GM19372 (cell line): ENCODE results near the gene CACFD1.

ENCODE experiments used
- ATAC-seq: cut with Tn5 transposase; IDR thresholded peaks from one replicate; pipeline ENCODE4 v1.9.1; 2021; ENCODE audit warnings: mild to moderate bottlenecking, low read depth, moderate library complexity; ENCODE audit not compliant: unreplicated experiment

Gene CACFD1

DNA sequence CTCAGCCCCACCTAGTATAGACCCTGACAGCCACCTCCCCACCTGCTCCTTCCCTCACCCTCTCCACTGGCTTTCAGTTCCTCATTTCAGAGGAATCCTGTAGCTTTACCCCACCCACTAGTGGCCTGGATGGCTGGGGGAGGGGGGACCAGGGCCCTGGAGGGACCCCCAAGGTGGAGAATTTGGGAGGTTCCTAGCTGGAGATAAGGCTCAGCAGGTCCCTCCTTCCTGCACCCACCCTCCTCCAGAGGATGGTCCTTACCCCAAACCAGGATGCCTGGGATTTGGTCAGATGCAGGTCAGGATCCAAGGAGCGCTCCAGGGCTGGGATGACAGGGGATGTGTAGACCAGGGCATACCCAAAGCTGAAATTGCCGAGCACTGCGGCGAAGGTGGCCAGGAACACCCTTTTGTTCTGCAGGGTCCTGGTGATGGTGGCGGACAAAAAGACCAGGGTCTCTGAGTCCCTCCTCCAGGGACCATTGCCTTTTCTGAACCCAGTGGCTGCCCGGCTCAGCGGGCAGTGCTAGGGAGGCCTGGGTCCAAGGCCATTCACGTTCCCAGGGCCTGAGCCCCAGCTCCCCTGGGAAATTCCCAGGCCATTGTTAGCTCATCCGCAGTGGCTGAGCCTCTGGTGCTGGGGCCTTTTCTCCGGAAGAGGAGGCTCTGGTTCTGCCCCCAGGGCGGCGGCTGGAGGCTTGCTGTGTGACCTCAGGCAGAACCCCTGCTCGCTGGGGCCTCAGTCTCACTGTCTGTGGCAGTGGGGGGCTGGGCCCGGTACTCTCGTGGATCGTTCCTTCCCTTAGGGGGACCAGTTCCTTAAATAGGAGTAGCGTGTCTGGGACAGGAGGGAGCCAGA is 18.4 kb downstream of the CACFD1 start:
- peak; percentile 35 for ATAC-seq

DNA sequence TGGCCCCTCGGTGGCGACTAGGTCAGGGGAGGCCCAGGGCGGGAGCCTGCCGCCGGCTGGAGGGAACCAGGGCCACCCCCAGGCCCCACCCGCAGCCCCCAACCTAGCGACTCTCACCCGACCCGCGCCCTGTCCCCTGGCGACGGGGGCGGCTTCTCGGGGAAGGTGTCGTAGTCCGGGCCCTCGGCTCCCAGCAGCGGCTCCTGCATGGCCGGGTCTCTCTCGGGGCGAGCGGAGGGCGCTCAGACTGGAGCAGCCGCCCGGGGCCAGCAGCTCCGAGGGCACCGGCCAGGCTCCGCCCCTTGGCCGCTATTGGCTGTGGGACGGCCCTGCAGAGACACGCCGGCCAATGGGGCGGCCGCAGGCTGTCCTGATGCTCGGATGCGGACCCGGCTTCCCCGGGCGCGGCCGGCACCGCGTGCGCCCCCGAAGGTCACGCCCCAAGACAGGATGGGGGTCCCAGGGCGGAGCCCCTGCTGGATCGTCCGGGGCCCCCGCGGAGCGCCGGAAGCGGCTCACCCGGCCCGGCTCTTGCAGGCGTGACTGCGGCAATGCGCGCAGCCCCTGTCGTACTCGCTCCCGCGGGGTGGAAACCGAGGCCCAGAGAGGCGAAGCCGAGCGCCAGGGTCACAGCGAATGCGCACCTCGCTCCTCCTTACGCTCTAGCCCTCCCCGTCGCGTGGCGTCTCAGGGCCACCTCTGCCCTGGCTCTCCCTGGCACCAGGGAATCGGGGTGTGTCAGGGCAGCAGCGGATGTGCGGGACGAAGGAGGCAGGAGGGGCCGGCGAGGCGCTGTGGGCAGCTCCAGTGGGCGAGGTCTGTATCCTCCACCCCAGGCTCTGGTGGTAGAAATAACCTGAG is 19.3 kb downstream of the CACFD1 start, which contains the start of gene SLC2A6:
TSS of gene SLC2A6 (minus strand) at position 249 of the 861 bp plus-strand sequence. CDS start at position 209, 40 bp downstream.
- ATAC-seq = peak; percentile 87

DNA sequence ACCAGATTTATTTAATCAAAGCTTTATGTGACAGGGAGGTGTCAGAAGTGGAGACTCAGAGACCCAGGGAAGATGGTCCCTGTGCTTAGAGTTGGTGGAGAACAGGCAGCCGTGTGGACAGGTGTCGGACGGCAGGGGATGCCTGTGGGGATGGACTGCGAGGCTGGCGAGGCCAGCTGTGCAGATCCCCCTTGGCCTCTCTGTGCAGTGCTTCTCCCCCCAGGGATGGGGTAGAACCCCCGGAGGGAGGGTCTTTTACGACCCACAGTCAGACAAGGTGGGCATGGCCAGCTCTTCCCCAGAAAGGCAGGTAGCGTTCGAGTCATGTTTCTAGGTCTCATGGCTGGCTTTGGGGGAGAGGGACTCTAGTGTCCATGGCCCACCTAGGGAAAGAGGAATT is 23.8 kb downstream of the CACFD1 start:
- no peak for ATAC-seq

DNA sequence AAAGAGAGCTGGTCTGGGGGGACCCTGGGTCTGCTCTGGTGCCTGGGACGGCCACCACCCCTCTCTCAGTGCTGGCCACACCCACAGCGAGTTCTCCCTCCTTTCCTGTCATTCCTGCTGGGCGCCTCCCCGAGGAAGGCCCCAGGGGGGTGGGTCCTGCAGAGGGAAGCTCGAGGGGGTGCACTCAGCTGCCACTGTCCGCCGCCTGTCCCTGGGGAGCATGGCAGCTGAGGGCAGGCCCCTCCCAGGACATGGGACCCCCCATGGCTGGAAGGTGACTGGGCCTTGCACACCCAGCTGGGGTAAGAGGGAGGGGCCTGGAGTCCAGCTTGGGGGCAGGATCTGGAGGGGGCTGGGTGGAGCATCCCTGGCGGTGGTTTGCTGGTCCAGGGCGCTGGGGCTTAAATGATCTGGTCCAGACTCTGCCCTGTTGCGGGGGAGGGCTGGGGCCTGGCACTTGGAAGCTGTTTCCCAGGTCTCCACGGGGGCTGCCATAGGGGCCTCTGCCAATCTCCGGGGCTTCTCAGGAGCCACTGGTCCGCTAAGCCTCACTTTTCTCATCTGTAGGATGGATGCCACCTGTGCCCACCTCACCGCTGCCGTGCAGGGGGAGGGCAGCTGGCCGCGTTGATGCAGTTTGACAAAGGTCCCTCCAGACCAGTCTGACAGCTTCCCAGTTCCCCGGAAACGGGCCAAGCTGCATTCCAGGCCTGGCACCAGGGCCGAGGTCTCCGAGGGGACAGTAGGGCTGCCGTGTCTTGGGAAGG is 25.1 kb downstream of the CACFD1 start:
- ATAC-seq = no peak

DNA sequence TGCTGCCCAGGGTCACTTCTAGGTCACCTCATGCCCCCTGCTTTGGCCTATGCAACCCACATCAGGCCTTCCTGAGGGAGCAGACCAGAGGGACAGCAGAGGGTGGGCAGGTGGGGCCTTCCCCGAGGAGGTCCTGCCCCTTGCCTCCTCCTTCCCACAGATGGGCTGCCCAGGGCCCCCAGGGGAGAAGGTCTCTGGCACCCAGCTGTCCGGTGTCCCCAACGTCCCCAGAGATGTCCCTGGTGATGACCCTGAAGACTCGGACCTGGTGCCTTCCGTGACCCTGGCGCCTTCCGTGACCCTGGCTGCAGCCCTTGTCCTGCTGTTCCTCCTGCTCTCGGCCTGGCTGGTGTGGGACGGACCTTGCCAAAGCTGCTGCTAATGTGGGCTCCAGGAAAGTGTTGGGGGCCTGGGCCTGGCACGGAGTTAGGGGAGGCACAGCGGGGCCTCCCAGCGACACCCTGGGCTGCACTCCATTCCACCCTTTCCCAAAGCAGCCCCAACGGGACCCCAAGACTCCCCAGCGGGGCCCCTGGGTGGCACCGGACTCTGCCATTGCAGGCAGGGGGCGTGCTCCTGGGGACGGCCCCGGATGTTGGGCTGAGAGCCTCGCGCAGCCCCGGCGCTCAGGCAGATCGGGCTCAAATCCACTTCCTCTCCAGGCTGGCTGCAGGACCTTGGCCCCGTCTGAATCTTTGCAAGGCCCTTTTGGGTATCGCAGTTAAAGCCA is 25.9 kb downstream of the CACFD1 start:
- no peak for ATAC-seq

DNA sequence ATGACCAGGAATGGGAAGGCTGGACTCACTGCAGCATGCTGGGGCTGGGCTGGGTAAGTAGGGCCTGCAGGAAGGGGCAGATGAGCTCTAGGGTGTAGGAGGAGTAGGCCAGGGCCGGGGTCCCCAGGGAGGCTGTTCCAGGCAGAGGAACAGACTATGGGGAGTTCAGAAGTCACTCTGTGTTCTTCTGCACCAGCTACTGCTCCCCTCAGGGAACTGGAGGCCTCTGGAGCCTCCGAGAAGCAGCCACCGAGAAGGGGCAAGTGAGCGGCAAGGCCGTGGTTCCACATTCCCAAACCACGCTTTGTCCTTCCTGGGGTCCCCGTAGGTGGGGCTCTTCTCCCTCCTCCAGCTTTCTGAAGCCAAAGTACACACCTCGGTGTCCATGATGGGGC is 27.6 kb downstream of the CACFD1 start:
- no peak for ATAC-seq

DNA sequence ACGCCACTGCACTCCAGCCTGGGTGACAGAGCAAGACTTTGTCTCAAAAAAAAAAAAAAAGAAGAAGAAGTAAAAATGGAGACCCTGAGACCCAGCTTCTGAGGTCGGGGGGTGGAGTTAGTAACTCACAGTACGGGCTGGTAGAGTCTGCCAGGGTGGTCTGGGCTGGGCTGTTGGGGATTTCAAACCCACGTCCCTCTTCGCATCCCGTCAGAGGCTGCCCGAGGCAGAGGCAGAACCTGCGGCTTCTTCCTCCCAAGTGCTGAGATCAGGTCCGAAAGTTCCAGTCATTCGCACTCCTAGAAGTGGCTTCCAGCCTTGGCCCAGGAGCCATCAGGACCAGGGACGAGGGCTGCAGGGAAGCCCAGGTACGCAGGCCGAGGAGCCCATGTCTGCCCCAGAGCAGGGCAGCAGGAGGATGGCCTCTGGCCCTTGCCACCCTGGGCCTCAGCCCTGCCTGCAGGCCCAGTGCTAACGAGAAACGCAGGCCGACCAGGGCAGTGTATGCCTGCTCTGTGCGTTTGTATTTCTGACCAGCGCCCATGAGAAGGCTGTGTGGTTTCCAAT is 29.0 kb downstream of the CACFD1 start:
- no peak for ATAC-seq

DNA sequence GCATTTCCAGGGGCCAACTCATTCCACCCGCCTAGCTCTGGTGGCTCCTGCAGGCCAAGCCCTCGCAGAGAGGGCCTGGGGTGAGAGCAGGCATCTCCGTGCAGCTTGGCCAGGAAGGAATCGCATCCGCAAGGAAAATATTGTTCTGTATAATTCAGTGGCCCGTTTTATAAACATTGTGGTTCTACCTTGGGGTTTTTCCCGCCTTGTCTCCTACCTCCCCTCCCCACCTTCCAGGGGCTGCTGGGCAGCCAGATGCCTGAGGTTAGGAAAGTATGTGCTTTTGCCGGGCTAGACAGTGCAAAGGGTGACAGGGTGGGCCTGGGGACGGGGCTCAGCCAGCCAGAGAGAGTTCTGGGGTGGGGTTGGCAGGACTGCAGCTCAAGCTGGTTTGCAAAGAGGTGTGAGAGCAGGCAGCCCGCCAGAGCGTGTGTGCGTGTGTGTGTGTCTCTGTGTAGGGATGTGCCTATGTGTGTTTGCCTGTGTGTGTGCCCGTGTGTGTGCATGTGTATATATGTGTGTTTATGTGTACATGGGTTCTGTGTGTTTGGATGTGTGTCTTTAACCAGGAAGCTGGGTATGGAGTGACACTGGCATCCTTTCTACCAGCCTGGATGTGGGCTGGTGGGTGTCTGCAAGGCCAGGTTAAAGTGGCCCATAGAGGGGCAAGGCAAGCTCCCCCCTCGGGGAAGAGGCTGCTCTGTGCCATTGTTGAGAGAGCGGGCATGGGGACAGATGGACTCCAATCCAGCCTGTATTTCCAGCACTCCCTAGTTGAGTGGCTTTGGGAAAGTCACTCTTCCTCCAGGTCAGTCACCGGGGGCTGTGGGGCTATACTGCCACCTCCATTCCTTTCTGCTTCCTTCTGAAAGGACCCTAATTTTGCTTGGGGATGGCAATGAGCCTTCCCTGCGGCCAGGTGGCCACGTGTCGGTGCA is 29.7 kb downstream of the CACFD1 start:
- no peak for ATAC-seq

DNA sequence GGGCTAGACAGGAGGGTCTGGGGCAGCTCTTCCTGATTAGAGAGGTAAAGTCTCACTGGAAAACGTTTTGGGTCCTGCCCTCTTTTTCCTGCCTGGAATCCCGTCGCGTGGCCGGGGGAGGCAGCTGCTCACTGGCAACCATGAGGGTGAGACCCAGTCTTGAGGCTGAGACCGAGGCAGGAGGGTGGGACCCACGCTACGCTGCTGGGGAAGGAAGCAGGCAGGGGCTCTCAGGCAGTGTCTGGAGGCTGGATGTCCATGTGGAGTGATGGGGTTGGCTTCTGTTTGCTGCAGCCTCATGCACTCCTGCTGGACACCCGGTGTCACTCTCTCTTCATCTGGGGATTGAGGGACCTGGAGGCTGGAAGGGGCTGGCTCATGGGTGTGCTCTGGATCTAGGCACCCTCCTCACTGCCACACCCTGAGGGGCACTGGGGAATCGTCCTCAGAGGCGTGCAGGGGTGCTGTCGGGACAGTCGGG is 30.5 kb downstream of the CACFD1 start:
- no peak for ATAC-seq

DNA sequence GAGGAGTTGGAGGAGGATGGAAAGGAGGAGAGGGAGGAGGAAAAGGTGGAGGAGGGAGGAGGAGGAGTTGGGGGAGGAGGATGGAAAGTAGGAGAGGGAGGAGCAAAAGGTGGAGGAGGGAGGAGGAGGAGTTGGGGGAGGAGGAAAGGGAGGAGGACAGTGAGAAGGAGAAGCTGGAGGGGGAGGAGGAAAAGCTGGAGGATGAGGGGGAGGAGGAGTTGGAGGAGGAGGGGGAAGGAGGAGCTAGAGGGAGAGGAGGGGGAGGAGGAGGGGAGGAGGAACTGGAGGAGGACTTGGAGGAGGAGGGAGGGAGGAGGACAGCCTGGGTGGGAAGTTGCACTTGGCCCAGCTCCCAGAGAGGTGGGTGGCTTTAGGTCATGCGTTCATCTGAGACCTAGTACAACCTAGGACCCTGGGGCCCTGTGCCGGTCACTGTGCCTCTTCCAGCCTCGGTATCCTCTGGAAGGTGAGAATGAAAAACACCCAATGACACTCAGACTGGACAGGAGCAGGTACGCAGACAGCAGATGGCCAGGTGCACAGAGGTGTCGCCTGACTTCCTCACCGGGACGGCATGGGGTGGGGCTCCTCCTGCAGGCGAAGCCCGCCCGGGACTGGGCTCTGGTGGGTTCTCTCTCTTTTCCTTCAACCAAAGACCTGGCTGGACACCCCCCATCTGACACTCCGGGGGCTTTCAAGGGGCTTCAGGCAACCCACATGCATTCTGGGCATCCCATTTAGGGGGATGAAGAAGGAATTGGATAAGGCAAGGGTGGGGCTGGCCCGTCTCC is 31.3 kb downstream of the CACFD1 start:
- no peak for ATAC-seq

DNA sequence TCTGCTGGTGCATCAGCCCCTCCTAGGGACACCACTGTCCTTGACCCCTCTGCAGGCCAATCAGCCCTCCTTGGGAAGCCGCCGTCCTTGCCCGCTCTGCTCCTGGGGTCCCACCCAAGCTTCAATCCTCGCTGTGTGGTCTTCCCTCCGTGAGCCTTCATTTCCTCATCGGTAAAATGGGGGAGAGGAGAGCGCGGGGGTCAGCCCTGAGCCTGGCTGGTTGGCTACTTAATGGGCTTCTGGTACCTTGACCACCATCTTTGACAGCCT is 31.8 kb downstream of the CACFD1 start:
- ATAC-seq = no peak

DNA sequence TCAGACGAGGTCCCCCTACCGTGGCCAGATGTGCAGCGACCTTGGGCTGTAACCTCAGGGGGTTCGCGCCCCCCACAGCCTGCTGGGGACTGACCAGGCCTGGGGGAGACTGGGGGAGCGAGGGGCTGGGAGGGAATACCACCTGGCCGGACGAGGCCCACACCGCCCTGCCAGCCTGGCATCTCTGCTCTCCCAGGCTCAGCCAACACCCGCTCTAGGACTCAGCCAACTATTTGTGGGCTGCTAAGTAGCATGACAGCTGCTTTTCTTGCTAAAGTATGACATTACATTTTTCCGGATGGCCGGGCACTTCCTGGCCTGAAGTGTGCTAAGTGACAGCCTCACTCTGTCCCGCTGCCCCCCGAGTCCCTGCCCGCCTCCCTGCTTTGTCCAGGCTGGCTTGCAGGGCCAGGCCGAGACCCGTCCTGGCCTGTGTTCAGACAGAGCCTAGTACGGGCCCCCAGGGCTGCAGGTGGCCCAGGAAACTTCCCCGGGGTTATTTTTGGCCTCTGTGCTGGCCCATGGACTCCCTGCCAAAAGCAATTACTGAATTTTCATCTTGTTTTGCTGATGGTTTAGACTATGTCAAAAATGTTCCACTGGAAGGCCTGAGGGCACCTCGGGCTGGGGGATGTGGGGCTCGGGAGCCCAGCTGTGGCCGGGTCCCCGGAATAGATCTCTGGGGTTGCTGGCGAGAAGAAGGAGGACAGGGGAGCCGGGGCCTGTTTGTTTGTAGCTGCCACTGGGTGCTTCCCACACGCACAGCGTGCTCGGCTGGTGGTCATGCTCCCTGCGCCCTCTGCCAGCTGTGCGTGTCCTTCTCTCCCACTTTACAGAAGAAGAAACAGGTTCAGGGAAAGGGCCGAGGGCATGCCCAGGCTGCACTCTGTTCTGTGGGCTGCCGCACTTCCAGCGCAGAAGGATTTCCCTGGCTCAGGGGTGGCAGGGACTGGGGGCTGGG is 32.6 kb downstream of the CACFD1 start:
- ATAC-seq = no peak

DNA sequence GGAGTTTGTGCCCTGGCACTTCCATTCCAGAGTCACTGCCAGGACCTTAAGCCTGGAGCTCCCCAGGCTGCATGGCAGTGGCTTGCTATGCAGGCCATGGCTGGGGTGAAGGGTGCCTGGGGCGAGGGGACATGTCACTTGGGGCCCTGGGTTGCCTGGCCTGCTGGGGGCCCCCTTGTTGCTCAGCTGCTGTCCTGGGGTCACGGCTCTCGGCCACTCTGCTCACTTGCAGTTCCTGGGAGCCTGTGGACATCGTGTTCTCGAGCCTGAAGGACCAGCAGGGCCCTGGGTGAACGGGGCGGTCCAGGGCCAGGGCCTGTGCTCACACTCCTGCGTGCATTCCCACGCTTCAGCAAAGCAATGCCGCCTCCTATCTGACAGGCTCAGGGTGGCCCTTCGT is 33.6 kb downstream of the CACFD1 start:
- no peak for ATAC-seq

DNA sequence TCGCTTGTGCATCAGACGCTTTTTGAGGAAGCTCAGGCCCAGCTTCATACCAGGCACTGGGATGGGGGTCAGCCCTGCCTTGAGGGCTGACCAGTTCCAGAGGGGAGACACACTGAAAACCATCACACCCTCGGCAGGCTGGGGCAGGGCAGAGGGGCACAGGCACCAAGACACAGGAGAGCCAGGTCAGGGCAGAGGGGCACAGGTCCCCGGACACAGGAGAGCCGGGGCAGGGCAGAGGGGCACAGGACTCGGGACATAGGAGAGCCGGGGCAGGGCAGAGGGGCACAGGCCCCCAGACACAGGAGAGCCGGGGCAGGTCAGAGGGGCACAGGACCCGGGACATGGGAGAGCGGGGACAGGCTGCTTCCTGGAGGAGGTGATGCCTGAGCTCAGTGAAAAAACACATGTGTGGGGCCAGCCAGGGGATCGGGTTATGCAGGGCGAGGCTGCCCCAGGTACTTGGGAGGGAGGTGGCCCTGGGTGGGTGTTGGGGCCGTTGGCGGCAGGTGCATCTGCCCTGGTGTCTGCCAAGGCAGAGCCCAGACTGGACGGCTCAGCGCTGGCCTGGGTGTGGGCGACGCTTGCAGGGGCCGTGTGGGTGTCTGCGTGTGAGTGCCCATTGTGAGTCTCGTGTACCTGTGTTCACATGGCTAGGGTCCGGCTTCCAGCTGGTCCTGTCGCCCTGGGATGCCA is 34.2 kb downstream of the CACFD1 start:
- ATAC-seq = no peak

DNA sequence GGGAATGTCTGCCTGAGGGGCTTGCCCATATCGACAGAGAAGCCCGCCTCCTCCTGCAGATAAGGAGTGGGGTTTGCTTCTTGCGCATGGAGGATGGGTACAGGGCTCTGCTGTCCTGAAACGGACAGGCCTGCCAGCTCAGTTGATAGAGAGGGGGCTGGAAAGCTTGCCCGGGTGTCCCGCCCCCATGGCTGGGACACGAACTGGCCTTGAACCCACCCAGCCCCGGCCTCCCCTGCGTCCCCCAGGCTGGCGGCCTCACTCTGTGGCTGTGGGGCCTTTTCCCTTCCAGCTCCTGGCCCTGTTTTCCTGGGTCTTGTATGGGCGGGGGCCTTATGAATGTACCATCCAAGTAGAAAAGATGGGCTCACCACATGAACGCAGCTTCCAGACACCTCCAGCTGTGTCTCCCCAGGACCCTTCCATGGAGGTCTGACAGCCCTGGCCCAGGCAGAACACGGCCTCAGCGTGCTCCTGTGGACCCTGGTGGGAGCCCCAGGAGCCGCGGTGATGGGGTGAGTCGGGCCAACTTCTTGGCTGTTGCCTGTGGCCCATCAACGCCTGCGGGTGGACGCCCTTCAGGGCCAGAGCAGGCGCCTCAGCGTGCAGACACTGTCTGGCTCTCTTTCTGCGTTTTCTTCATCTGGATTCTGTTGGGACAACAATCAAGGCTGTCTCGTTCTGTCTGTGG is 35.0 kb downstream of the CACFD1 start:
- ATAC-seq = no peak
